IPS-18c (cell line): ENCODE measurements around the gene DEPP1.

ENCODE experiments used
- H3K4me3 ChIP-seq: 2 replicates; pipeline ENCODE4 v1.7.0; 2013; ENCODE audit warnings: low read depth, mild to moderate bottlenecking, low read length, moderate library complexity; ENCODE audit not compliant: insufficient read depth
- H3K9me3 ChIP-seq: one replicate; pipeline ENCODE4 v1.6.1; 2013; ENCODE audit warnings: mild to moderate bottlenecking, low read length, moderate library complexity; ENCODE audit not compliant: control insufficient read depth, insufficient read depth

Gene DEPP1

GRCh38 chr10:44951576-44952226 is 26.9 kb downstream of the DEPP1 start:
- Histone ChIP-seq H3K4me3 (no peak overlapping the region), H3K9me3 (no peaks in the 10 kb centered on the region)

- Histone ChIP-seq H3K9me3 (no peaks in the 10 kb centered on the region), H3K4me3 (no peak overlapping the region)
Measured at GRCh38 chr10:44950326-44951225, 28.0 kb downstream of the DEPP1 start.

DNA sequence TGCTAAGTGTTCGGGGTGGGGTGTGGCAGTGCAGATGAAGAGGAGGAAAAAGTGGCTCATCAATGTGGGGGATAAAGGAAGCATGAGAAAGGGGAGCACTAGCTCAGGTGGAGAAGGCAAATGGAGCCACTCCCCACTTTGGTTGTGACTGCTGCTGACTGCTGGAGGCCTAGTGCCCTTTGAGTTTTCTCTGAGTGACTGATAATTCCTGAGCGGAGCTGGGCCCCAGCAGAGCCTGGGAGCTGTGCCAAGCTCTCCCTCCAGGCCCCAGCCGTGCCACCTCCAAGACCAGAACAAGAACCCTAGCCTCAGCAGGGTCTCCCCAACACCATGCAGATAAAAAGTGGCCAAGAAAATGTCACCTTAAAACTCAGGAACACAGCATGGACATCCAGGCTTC is 28.7 kb downstream of the DEPP1 start:
- H3K9me3 ChIP-seq, result no peaks in the 10 kb centered on the region
- no peak overlapping the region for H3K4me3 ChIP-seq

DNA sequence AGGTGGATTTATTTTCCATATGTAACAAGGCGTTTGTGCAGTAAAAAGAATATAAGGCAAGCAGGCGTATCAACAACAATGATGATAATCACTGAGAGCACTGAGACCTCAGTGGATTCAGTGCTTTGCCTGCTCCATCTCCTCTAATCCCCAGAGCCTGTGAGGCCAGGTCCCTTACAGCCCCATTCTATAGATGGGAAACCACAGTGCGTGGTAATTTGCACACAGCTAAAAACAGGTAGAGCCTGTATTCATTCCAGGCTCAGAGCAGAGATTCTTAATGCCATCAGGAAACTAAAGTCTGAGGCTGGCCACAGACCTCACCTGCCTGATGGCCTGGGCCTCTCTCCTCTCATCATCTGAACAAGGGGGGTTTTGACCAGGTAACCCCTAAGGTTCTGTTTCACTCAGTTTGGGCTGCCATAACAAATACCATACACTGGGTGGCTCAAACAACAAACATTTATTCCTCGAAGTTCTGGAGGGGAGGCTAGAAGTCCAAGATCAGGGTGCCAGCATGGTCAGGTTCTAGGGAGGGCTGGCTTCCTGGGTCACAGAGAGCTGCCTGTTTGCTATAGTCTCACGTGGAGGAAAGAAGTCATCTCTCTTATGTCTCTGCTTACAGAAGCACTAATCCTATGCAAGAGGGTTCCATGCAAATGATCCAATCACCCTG is 29.3 kb downstream of the DEPP1 start:
- H3K4me3 ChIP-seq, result no peak overlapping the region
- no peaks in the 10 kb centered on the region for H3K9me3 ChIP-seq

DNA sequence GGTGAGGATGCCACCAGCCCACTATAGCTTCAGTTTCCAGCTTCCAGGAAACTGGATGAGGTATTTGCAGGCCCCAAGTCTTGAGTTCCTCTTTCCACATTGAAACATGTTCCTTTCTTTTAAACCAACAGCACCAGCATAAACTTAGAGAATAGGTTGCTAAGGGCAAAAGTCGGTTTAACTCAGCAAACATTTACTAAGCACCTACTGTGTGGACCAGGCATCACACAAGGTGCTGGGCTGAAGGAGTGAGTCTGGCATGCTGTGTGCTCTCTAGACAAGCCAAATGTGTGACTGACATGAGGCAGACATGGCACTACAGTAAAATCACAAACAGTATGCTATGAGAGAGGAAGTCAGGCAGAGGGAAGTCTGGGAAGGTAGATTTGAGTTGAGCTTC is 30.0 kb downstream of the DEPP1 start:
- Histone ChIP-seq H3K4me3 (no peak overlapping the region), H3K9me3 (no peaks in the 10 kb centered on the region)

GRCh38 chr10:44947371-44948152 is 31.0 kb downstream of the DEPP1 start:
- no peaks in the 10 kb centered on the region for H3K9me3 ChIP-seq
- H3K4me3 ChIP-seq, result no peak overlapping the region

DNA sequence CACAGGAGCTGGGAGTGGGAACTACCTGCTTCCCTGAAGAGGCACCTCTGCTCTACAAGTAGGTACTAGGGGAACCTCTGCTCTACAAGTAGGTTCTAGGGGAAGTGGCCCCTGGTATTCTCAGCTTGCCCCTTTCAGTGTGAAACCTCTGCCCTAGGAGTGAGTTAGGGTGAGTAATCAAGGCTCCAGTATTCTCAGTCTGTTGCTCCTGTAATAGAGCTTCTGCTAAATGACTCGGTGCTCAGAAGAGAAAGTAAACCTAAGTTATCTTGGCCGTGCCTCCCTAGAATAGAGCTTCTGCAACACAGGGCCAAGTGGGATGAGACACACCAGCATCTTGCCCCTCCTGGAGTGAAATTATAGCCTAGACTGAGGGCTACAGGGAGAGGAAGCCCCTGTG is 32.4 kb downstream of the DEPP1 start:
- H3K4me3 ChIP-seq, result no peak overlapping the region
- H3K9me3 ChIP-seq, result no peaks in the 10 kb centered on the region

- Histone ChIP-seq H3K4me3 (no peak overlapping the region), H3K9me3 (no peaks in the 10 kb centered on the region)
Measured at GRCh38 chr10:44944354-44944753, 34.3 kb downstream of the DEPP1 start.

DNA sequence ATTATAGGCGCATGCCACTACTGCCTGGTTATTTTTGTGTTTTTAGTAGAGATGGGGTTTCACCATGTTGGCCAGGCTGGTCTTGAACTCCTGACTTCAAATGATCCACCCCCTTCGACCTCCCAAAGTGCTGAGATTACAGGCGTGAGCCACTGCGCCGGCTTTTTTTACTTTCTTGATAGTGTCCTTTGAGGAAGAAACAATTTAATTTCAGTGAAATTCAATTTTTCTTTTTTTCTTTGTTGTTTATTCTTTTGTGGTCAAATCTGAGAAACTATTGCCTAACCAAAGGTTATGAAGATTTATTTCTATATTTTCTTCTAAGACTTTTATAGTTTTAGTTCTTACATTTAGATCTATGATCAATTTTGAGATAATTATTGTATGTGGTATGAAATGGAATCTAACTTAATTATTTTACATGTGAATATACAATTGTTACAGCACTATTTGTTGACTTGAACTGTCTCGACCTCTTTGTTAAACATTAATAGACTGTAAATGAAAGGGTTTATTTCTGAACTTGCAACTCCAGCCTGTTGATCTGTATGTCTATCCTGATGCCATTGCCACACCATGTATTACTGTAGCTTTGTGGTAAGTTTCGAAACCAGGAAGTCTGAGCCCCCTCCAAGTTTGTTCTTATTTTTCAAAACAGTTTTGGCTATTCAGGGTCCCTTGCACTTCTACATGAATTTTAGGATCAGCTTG is 38.8 kb downstream of the DEPP1 start:
- Histone ChIP-seq H3K9me3 (no peaks in the 10 kb centered on the region), H3K4me3 (no peak overlapping the region)

DNA sequence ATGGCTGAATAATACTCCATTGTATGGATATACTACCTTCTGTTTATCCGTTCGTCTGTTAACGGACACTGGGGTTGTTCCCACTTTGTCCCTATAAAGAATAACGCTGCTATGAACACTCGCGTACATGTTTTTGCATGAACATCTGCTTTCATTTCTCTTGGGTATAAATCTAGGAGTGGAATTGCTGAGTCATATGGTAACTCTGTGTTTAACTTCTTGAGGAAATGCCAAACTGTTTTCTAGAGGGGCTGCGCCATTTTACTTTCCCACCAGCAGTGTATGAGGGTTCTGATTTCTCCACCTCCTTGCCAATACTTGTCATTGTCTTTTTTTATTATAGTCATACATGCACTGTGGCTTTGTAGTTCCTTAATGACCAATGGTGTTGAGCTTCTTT is 39.7 kb downstream of the DEPP1 start:
- Histone ChIP-seq H3K4me3 (no peak overlapping the region), H3K9me3 (no peaks in the 10 kb centered on the region)

- H3K9me3 ChIP-seq, result no peaks in the 10 kb centered on the region
- H3K4me3 ChIP-seq, result no peak overlapping the region
Measured at GRCh38 chr10:44937196-44938005, 41.2 kb downstream of the DEPP1 start.

DNA sequence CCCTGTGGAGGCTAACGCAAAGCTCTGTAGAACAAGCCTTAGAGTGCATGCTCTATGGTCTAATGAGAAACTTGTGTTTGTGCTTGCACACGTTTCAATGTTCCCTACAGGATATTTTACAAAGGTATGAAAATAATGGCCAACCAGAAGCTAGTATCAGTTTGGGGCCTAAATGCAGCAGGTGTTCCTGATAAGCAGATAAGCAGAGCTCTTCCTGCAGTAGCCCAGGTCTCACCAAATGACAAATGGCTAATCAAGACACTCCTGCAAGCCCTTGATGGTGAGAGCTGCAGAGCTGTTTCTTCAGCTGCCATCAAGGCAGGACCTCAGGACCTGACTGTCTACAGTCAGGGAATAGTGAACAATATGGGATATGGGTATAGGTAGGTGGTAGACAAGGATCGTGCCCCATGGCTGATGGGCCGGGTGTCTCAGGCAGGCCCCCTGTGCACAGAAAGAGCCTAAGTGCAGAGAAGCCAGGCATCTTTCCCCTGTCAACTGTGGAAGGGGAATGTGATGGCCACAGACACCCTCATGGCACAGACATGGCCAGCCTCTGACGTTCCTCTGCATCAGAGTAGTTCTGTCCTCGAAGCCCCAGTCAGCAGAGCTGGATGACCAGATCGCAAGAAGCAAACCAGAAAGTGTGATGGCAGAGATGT is 42.2 kb downstream of the DEPP1 start:
- Histone ChIP-seq H3K9me3 (no peaks in the 10 kb centered on the region), H3K4me3 (no peak overlapping the region)

GRCh38 chr10:44935966-44936295 is 42.7 kb downstream of the DEPP1 start:
- H3K9me3 ChIP-seq, result no peaks in the 10 kb centered on the region
- no peak overlapping the region for H3K4me3 ChIP-seq

GRCh38 chr10:44935201-44935965 is 43.2 kb downstream of the DEPP1 start:
- no peaks in the 10 kb centered on the region for H3K9me3 ChIP-seq
- no peak overlapping the region; the same call in 1 of the 2 replicates for H3K4me3 ChIP-seq
